NCI-H2081 (cell line): ENCODE measurements around the gene NHLH1.
A peak's percentile ranks its signal among the peaks of the same experiment; 100 is the strongest.
"Not testable (repeated sequence)": the region's sequence is repeated elsewhere in the genome, so short reads cannot be mapped to it uniquely, and the experiment has no call there.

Source experiments
- DNase-seq, 2 experiments: peaks; one replicate each; lab custom pipeline; 2025; lab: John Stamatoyannopoulos, UW

Gene NHLH1

DNA sequence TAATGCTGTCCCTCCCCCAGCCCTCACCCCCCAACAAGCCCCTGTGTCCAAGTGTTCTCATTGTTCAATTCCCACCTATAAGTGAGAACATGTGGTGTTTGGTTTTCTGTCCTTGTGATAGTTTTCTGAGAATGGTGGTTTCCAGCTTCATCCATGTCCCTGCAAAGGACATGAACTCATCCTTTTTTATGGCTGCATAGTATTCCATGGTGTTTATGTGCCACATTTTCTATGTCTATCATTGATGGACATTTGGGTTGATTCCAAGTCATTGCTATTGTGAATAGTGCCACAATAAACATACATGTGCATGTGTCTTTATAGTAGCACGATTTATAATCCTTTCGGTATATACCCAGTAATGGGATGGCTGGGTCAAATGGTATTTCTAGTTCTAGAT is 17.9 kb downstream of the NHLH1 start:
- DNase-seq: not testable (repeated sequence)

DNA sequence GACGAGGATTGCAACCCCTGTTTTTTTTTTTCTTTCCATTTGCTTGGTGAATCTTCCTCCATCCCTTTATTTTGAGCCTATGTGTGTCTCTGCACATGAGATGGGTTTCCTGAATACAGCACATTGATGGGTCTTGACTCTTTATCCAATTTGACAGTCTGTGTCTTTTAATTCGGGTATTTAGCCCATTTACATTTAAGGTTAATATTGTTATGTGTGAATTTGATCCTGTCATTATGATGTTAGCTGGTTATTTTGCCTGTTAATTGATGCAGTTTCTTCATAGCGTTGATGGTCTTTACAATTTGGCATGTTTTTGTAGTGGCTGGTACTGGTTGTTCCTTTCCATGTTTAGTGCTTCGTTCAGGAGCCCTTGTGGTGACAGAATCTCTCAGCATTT is 21.5 kb downstream of the NHLH1 start:
- not testable (repeated sequence) for DNase-seq

- no peak for DNase-seq
These were observed 27.8 kb downstream of the NHLH1 start for GRCh38 chr1:160394673-160395072.

DNA sequence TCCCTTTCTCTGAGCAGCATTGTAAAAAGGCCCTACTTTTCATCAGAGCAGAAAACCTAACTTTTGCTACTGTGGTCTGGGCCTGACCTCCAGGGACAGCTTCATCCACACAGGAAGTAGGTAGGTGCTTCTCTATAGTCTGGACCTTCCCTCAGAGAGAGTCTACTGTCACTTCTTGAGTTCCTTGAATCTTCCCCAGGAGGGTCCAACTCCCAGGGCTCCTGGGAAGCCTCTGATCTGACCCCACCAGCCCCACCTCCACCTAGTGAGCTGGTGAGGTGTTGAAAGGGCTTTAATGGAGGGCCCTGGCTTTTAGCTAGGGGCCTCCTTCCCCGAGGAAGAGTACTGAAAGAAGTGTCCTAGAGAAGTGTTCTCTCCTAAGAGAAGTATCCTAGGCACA is 30.8 kb downstream of the NHLH1 start:
- no peak for DNase-seq

GRCh38 chr1:160398823-160399222 is 32.0 kb downstream of the NHLH1 start:
- DNase-seq: no peak

GRCh38 chr1:160399544-160400222 is 32.8 kb downstream of the NHLH1 start:
- DNase-seq: no peak

- peak; percentile 50 to 55 for DNase-seq
These were observed 33.4 kb downstream of the NHLH1 start, which contains the start of gene VANGL2 for GRCh38 chr1:160400223-160400645. TSS of gene VANGL2 (plus strand) at chr1:160400564. CDS start at chr1:160415838, 15,274 bp downstream.

- no peak for DNase-seq
These were observed 34.0 kb downstream of the NHLH1 start for GRCh38 chr1:160400646-160401486.

DNA sequence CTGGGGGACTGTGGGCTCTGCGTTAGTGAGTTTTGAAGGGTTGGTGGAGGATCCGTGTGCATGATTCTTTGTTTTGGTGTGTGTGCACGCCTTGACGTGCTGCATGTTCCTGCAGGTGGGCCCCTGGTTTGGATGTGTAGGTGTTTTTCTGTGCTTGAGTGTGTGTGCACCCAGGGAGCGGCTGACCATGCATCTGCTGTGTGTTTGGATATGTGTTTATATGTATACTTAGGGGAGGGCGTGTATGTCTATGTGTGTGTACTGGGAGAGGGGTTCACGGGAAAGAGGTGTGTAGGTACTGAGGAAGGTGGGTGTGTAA is 34.6 kb downstream of the NHLH1 start:
- DNase-seq: no peak

GRCh38 chr1:160402001-160402795 is 35.3 kb downstream of the NHLH1 start:
- DNase-seq: no peak

GRCh38 chr1:160403244-160403643 is 36.4 kb downstream of the NHLH1 start:
- DNase-seq: no peak

DNA sequence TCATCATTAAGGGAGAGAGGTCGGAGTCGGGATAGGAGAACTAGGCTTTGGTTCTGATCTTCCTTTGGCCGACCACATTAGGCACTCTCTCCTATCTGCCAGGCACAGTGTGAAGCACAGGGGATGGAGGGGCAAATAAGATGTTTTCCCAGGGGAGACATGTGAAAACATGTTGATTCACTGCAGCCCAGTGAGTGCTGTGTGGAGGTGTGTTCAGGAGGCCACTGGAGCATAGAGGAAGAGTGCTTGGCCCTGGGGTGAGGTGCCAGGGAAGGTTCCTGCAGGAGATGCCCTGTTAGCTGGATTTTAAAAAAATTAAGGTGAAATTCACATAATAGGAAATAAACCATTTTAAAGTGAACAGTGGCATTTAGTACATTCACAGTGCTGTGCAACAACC is 37.2 kb downstream of the NHLH1 start:
- no peak for DNase-seq

GRCh38 chr1:160405331-160405877 is 38.5 kb downstream of the NHLH1 start:
- DNase-seq: no peak

GRCh38 chr1:160406131-160406968 is 39.5 kb downstream of the NHLH1 start:
- no peak for DNase-seq

DNA sequence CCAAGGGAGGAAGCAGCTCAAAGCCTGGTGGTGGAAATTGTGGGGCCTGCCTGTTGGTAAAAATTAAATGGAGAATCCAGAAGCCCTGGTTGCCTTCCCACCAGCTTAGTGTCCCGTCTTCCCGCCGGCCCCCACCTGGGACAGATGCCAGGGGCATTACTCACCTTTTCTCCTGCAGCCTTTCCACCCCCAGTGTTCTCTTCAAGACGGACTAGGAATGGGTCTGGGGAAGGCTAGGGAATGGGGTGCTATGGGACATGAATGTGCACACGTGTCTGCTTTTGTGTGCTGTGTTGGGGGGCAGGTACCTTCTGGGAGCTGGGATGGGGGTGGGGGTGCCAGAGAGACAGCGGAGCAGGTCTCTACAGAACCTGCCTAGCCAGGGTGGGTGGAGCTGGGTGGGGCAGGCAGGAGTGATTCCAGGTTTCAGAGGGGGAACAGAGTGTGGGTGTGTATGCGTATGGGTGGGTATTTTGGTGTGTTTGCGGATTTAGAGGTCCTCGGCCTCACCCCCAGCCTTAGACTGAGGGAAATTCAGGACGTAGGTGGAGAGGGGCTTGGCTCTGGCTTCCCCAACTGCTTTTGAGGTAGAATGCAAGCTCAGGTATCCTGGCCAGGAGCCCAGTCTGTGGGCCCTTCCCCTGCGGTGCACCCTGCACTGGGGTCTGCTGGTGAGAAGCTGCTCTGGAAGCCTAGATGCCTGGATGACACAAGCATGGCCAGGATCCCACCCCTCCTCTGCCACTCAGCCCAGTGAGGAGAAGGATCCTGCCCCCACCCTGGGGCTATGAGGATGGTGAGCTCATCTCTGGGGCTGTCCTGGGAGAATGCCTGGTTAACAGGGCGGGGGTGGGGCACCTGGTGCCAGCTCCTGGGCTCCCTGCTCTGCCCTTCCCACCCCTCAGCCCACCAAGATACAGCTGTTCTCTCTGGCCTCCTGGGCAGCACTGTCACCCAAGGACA is 41.2 kb downstream of the NHLH1 start:
- DNase-seq: no peak

DNA sequence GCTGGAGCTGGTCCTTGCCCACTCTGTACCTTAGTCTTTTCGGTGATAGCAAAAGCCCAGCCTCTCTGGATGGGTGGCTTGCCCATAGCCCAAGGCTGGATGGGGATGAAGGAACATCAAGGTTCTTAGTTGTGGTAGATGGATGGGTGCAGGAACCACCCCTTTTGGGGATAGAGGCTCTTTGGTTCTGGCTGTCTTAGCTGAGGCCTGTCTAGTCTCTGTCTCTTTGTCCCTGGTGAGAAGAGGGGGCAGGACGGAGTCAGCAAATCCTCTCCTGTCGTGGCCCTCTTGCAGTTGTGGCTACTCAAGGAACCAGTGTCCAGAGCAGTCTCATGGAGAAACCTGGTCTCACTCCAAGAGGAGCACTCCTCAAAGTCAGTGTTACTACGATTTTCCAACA is 42.0 kb downstream of the NHLH1 start:
- no peak for DNase-seq

GRCh38 chr1:160409486-160409885 is 42.6 kb downstream of the NHLH1 start:
- DNase-seq: no peak

DNA sequence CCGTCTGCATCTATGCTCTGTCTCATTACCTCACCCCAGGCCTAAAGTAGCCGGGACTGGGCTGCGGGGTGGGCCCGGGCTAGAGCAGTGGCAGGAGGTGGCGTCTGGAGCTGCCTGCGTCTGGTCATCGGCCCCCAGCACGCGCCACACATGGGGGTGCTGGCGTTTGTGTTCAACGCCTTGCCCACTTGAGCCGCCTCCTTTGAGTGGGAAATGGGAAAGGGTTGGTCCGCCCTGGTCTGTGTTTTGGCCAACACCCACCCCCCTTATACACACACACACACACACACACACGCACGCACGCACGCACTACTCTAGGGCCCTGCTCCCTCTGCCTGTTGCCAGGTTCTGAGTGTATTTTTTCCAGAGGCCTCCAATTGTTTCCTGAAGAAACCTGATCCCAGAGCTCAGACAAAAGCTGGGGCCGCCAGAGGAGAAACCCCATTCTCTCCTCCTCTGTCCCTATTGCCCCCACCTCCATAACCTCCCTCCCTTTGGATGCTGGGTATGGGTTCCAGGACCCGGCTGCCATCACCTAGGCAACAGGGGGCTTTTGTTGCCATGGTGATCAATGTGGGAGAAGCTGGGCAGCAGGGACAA is 43.6 kb downstream of the NHLH1 start:
- no peak for DNase-seq

- no peak for DNase-seq
These were observed 44.6 kb downstream of the NHLH1 start for GRCh38 chr1:160411271-160412027.
